Measurements from ENCODE around the gene RORB.

RORB gene

GRCh38 chr9:74496819-74497747, at the start of gene RORB:
TSS of gene RORB (plus strand) at chr9:74497335. CDS start at chr9:74497977, 642 bp downstream.
- DNase-seq, result peak; percentile 60

- DNase-seq, result no peak
Observed at GRCh38 chr9:74447451-74448193, 49.5 kb upstream of the RORB start.

- no peak for DNase-seq
Observed at GRCh38 chr9:74449060-74449459, 48.1 kb upstream of the RORB start.

- DNase-seq, result no peak
Observed at GRCh38 chr9:74458832-74459231, 38.3 kb upstream of the RORB start.

- no peak for DNase-seq
Observed at GRCh38 chr9:74463825-74464224, 33.3 kb upstream of the RORB start.

GRCh38 chr9:74478606-74479005, 18.5 kb upstream of the RORB start:
- no peak for DNase-seq

- no peak for DNase-seq
Observed at GRCh38 chr9:74479711-74480110, 17.4 kb upstream of the RORB start.

- DNase-seq, result no peak
Observed at GRCh38 chr9:74487395-74487794, 9.7 kb upstream of the RORB start.

- DNase-seq, result no peak
Observed at GRCh38 chr9:74493512-74493911, 3.6 kb upstream of the RORB start.

- no peak for DNase-seq
Observed at GRCh38 chr9:74494490-74494889, 2.6 kb upstream of the RORB start.

GRCh38 chr9:74496406-74496805, 729 bp upstream of the RORB start:
- DNase-seq, result no peak

- DNase-seq, result no peak
Observed at GRCh38 chr9:74497748-74498620, 849 bp downstream of the RORB start.

- no peak for DNase-seq
Observed at GRCh38 chr9:74498621-74499095, 1.5 kb downstream of the RORB start.

GRCh38 chr9:74499111-74499601, 2.0 kb downstream of the RORB start:
- DNase-seq, result no peak

GRCh38 chr9:74499770-74500583, 2.8 kb downstream of the RORB start:
- DNase-seq, result no peak

- no peak for DNase-seq
Observed at GRCh38 chr9:74500584-74500924, 3.4 kb downstream of the RORB start.

- DNase-seq, result no peak
Observed at GRCh38 chr9:74501570-74501969, 4.4 kb downstream of the RORB start.

GRCh38 chr9:74503219-74503618, 6.1 kb downstream of the RORB start:
- no peak for DNase-seq

GRCh38 chr9:74503666-74504065, 6.5 kb downstream of the RORB start:
- DNase-seq, result no peak

- DNase-seq, result no peak
Observed at GRCh38 chr9:74511333-74511732, 14.2 kb downstream of the RORB start.

- DNase-seq, result no peak
Observed at GRCh38 chr9:74512416-74512815, 15.3 kb downstream of the RORB start.

- no peak for DNase-seq
Observed at GRCh38 chr9:74513221-74513620, 16.1 kb downstream of the RORB start.
